Measurements from ENCODE around the gene COL27A1. TPM values are rescaled to one million over a fixed set of nuclear protein-coding genes. Genes with fewer than 3 reads are reported as not detected.
"Not testable (repeated sequence)": the region's sequence is repeated elsewhere in the genome, so short reads cannot be mapped to it uniquely, and the experiment has no call there.

The COL27A1 gene
- total RNA-seq, 5 donors from 2014 or later (not counting 1 experiment from before 2014, with no cell fraction given): 0.53 to 1.7 (median 0.95) TPM

DNA sequence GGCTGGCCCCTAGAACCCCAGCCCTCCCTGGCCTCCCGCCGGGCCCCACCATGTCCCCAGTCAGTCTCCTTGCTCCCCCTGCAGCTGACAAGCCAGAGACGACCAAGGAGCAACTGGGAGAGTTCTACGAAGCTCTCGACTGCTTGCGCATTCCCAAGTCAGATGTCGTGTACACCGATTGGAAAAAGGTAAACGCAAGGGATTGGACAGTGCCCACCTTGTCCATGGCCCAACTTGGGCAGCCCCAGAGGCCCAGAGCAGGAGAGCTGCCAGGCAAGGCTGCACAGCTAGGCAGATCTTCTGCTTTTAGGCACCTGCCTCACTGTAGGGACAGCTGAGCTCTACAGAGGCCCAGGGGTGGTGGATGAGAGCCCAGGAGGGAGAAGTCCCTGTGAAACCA, 169.6 kb downstream of the COL27A1 start:
- H3K9me3 ChIP-seq; CTCF ChIA-PET; H3K27ac Mint-ChIP-seq; H3K4me3 Mint-ChIP-seq; H3K9me3 Mint-ChIP-seq; DNase-seq; H3K4me1 ChIP-seq (ENCODE audit: control insufficient read depth in 1 of 2, extremely low read depth in 1 of 2, insufficient read depth in 2 of 2, low read length in 2 of 2); H3K27ac ChIP-seq (ENCODE audit: low read length); H3K4me1 Mint-ChIP-seq; H3K36me3 ChIP-seq (ENCODE audit: control insufficient read depth in 2 of 2, extremely low read depth in 1 of 2, insufficient read depth in 1 of 2, low read length in 1 of 2); POLR2A ChIA-PET; H3K36me3 Mint-ChIP-seq; H3K4me3 ChIP-seq (ENCODE audit: control insufficient read depth in 1 of 2, extremely low read depth in 1 of 2, low read length in 1 of 2); H3K27me3 Mint-ChIP-seq: not testable (repeated sequence)
- WGBS (ENCODE audit: insufficient coverage): 96% methylated on average over 6 of the region's 9 CpGs
- ATAC-seq (replicated peaks in 1 of 4): peak in 1 of 4 experiments; percentile 32
- H3K27me3 ChIP-seq (replicated peaks in 1 of 2; ENCODE audit: control insufficient read depth in 2 of 2, extremely low read depth in 1 of 2, insufficient read depth in 2 of 2, low read length in 1 of 2): peaks cover 0 to 25% of the 10 kb centered on the region in 2 experiments

DNA sequence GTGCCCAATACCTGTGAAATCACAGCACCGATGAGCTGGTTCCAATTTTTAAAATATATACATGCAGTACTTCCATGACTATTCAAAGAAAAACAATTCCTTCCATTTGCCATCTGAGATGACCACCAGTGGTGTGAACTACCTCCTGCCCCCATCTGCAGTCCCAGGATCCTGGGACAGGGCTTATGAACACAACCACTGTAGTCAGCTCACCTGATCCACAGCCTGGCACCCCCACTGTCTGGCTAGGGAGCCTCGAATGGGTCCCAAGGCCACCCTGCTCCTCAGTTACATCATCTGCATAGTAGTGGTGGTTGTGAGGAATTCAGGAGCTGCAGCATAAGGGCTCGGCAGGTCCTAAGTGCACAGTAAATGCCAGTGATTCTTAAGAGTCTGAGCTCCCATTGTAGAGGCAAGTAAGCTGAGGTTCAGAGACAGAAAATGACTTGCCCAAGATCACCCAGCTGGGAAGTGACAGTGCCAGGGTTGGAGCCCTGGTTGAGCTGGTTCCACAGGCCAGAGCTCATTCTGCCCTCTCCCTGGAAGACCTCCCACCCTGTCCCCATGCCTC, 170.4 kb downstream of the COL27A1 start:
- H3K4me3 Mint-ChIP-seq; H3K36me3 ChIP-seq (ENCODE audit: control insufficient read depth in 2 of 2, extremely low read depth in 1 of 2, insufficient read depth in 1 of 2, low read length in 1 of 2); H3K4me1 ChIP-seq (ENCODE audit: control insufficient read depth in 1 of 2, extremely low read depth in 1 of 2, insufficient read depth in 2 of 2, low read length in 2 of 2); H3K27ac Mint-ChIP-seq; POLR2A ChIA-PET; CTCF ChIA-PET; ATAC-seq (replicated peaks in 1 of 4); H3K36me3 Mint-ChIP-seq; H3K27me3 Mint-ChIP-seq; H3K9me3 Mint-ChIP-seq; H3K4me3 ChIP-seq (ENCODE audit: control insufficient read depth in 1 of 2, extremely low read depth in 1 of 2, low read length in 1 of 2); DNase-seq; H3K9me3 ChIP-seq; H3K27ac ChIP-seq (ENCODE audit: low read length); H3K4me1 Mint-ChIP-seq: not testable (repeated sequence)
- peaks cover 0 to 17% of the 10 kb centered on the region in 2 experiments for H3K27me3 ChIP-seq (replicated peaks in 1 of 2; ENCODE audit: control insufficient read depth in 2 of 2, extremely low read depth in 1 of 2, insufficient read depth in 2 of 2, low read length in 1 of 2)
- WGBS (ENCODE audit: insufficient coverage): 100% methylated on average over 1 of the region's 3 CpGs

DNA sequence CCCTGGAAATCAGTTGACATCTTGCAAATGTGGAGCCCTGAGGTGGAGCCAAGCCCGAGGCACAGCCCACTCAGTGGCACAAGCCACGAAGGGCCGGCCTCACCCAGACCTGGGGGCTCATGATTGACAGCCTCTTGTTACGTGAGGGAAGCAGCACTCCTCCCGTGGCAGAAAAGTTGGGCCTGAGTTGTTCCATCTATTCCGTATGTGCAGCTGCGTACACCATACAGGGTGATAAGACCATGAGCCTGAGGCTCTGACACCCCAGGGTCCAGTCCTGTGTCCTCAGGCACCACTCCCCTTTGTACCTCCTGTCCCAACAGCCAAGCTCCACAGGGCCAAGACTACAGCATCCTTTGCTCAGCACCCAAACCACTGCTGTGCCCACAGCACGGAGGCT, 172.4 kb downstream of the COL27A1 start:
- Histone ChIP-seq H3K9me3 (no peaks in the 10 kb centered on the region), H3K4me3 (ENCODE audit: control insufficient read depth in 1 of 2, extremely low read depth in 1 of 2, low read length in 1 of 2) (no peak overlapping the region), H3K4me1 (ENCODE audit: control insufficient read depth in 1 of 2, extremely low read depth in 1 of 2, insufficient read depth in 2 of 2, low read length in 2 of 2) (peaks cover 0 to 17% of the 10 kb centered on the region in 2 experiments), H3K27ac (ENCODE audit: low read length) (no peak overlapping the region), H3K27me3 (replicated peaks in 1 of 2; ENCODE audit: control insufficient read depth in 2 of 2, extremely low read depth in 1 of 2, insufficient read depth in 2 of 2, low read length in 1 of 2) (peaks cover 0 to 4% of the 10 kb centered on the region in 2 experiments), H3K36me3 (ENCODE audit: control insufficient read depth in 2 of 2, extremely low read depth in 1 of 2, insufficient read depth in 1 of 2, low read length in 1 of 2) (no peaks in the 10 kb centered on the region)
- Mint-ChIP-seq H3K4me3 (no peak overlapping the region), H3K27me3 (no peaks in the 10 kb centered on the region), H3K36me3 (no peaks in the 10 kb centered on the region), H3K4me1 (peaks cover 8 to 20% (median 18%) of the 10 kb centered on the region in 3 donors), H3K27ac (no peak overlapping the region), H3K9me3 (no peaks in the 10 kb centered on the region)
- ATAC-seq (replicated peaks in 1 of 4) (no peak), DNase-seq (no peak)
- POLR2A ChIA-PET: no interaction called here
- CTCF ChIA-PET: no interaction called here
- 94% methylated on average over 8 of the region's 8 CpGs for WGBS (ENCODE audit: insufficient coverage)

DNA sequence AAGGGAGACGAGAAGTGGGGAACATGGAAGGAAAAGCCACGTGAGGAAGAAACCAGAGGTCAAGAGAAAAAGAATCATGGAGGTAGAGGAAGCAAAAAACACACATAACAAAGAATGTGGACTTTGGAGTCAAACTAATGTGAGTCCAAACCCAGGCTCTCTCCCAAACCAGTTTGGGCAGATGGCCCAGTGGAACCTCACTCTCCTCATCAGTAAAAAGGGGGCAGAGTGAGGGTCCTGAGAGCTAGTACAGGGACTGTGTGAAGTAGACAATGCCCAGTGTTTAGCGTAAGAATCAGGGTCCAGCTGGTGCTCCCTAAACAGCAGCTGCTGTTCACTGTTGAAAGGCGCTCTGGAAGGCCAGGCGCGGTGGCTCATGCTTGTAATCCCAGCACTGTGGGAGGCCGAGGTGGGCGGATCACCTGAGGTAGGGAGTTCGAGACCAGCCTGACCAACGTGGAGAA, 173.1 kb downstream of the COL27A1 start:
- H3K27me3 ChIP-seq (replicated peaks in 1 of 2; ENCODE audit: control insufficient read depth in 2 of 2, extremely low read depth in 1 of 2, insufficient read depth in 2 of 2, low read length in 1 of 2); POLR2A ChIA-PET; H3K36me3 ChIP-seq (ENCODE audit: control insufficient read depth in 2 of 2, extremely low read depth in 1 of 2, insufficient read depth in 1 of 2, low read length in 1 of 2); H3K36me3 Mint-ChIP-seq; DNase-seq; H3K27me3 Mint-ChIP-seq; CTCF ChIA-PET; H3K4me3 Mint-ChIP-seq; H3K27ac Mint-ChIP-seq; ATAC-seq (replicated peaks in 1 of 4); H3K27ac ChIP-seq (ENCODE audit: low read length); H3K4me3 ChIP-seq (ENCODE audit: control insufficient read depth in 1 of 2, extremely low read depth in 1 of 2, low read length in 1 of 2); H3K9me3 ChIP-seq; H3K9me3 Mint-ChIP-seq: not testable (repeated sequence)
- H3K4me1 Mint-ChIP-seq: peaks cover 8 to 20% (median 18%) of the 10 kb centered on the region in 3 donors
- H3K4me1 ChIP-seq (ENCODE audit: control insufficient read depth in 1 of 2, extremely low read depth in 1 of 2, insufficient read depth in 2 of 2, low read length in 2 of 2): peaks cover 0 to 17% of the 10 kb centered on the region in 2 experiments
- 93% methylated on average over 3 of the region's 10 CpGs for WGBS (ENCODE audit: insufficient coverage)

DNA sequence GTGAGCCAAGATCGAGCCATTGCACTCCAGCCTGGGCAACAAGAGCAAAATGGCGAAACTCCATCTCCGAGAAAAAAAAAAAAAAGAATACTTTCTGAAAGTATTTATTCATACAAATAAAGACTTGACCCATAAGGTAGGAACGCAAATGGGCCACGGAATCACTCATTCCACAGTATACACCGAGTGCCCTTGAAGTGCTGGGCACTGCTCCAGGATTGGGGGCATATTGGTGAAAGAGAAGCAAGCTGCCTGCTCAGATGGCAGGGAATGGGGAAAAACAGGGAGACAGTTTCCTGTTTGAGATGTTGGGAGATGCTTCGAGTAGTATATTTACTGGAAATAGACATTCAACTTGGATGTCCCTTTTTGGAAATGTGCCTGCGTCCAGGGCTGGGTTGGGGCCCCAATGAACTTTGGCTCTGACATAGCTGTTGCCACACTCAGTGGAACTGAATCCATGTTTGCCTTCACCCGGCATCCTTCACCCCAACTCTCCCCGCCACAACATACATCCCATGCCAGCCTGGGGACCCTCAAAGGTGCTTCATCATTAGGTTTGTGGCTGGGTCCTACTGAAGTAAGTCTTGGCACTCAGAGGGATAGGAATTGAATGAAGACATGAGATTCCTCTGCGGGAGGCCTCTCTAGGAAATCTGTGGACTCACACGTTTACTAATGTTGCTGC, 173.7 kb downstream of the COL27A1 start:
- H3K4me1 Mint-ChIP-seq: peaks cover 8 to 20% (median 18%) of the 10 kb centered on the region in 3 donors
- H3K36me3 Mint-ChIP-seq; H3K4me3 Mint-ChIP-seq; DNase-seq; H3K9me3 ChIP-seq; H3K9me3 Mint-ChIP-seq; H3K27me3 Mint-ChIP-seq; H3K27ac ChIP-seq (ENCODE audit: low read length); H3K27ac Mint-ChIP-seq; POLR2A ChIA-PET; H3K27me3 ChIP-seq (replicated peaks in 1 of 2; ENCODE audit: control insufficient read depth in 2 of 2, extremely low read depth in 1 of 2, insufficient read depth in 2 of 2, low read length in 1 of 2); ATAC-seq (replicated peaks in 1 of 4); H3K4me3 ChIP-seq (ENCODE audit: control insufficient read depth in 1 of 2, extremely low read depth in 1 of 2, low read length in 1 of 2); H3K36me3 ChIP-seq (ENCODE audit: control insufficient read depth in 2 of 2, extremely low read depth in 1 of 2, insufficient read depth in 1 of 2, low read length in 1 of 2); CTCF ChIA-PET: not testable (repeated sequence)
- no CpG with 5 or more reads among the region's 12 CpGs for WGBS (ENCODE audit: insufficient coverage)
- H3K4me1 ChIP-seq (ENCODE audit: control insufficient read depth in 1 of 2, extremely low read depth in 1 of 2, insufficient read depth in 2 of 2, low read length in 2 of 2): peaks cover 0 to 17% of the 10 kb centered on the region in 2 experiments

DNA sequence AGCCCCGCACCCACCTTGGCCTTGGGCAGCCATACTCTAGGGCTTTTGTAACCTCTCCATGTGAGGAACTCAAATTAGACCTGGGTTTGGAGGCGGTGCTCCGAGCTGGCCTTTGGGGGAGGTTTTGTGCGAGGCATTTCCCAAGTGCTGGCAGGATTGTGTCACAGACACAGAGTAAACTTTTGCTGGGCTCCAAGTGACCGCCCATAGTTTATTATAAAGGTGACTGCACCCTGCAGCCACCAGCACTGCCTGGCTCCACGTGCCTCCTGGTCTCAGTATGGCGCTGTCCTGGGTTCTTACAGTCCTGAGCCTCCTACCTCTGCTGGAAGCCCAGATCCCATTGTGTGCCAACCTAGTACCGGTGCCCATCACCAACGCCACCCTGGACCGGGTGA, 174.3 kb downstream of the COL27A1 start, which contains the start of gene ORM2:
Gene ORM2, plus strand, starts transcription at position 245 of the 398 bp plus-strand sequence. Its CDS starts 36 bp downstream, at position 281.
- POLR2A ChIA-PET; H3K4me3 ChIP-seq (ENCODE audit: control insufficient read depth in 1 of 2, extremely low read depth in 1 of 2, low read length in 1 of 2); H3K27me3 Mint-ChIP-seq; H3K36me3 Mint-ChIP-seq; H3K9me3 Mint-ChIP-seq; H3K36me3 ChIP-seq (ENCODE audit: control insufficient read depth in 2 of 2, extremely low read depth in 1 of 2, insufficient read depth in 1 of 2, low read length in 1 of 2); H3K4me3 Mint-ChIP-seq; DNase-seq; H3K27me3 ChIP-seq (replicated peaks in 1 of 2; ENCODE audit: control insufficient read depth in 2 of 2, extremely low read depth in 1 of 2, insufficient read depth in 2 of 2, low read length in 1 of 2); ATAC-seq (replicated peaks in 1 of 4); CTCF ChIA-PET; H3K9me3 ChIP-seq; H3K27ac ChIP-seq (ENCODE audit: low read length): not testable (repeated sequence)
- no CpG with 5 or more reads among the region's 10 CpGs for WGBS (ENCODE audit: insufficient coverage)
- peaks cover 0 to 17% of the 10 kb centered on the region in 2 experiments for H3K4me1 ChIP-seq (ENCODE audit: control insufficient read depth in 1 of 2, extremely low read depth in 1 of 2, insufficient read depth in 2 of 2, low read length in 2 of 2)
- Mint-ChIP-seq H3K27ac (peak within 1 kb of the TSS; percentile 64 to 79), H3K4me1 (peaks cover 8 to 20% (median 18%) of the 10 kb centered on the region in 3 donors)

All from T-cell (primary cell).